Fibroblast of gingiva (primary cell): Measurements from ENCODE around the gene HSPA1A.

Source experiments
- DNase-seq: peaks from one replicate; pipeline ENCODE4 v3.0.0-alpha.2; 2011; ENCODE audit warnings: low read depth

The HSPA1A gene

DNA sequence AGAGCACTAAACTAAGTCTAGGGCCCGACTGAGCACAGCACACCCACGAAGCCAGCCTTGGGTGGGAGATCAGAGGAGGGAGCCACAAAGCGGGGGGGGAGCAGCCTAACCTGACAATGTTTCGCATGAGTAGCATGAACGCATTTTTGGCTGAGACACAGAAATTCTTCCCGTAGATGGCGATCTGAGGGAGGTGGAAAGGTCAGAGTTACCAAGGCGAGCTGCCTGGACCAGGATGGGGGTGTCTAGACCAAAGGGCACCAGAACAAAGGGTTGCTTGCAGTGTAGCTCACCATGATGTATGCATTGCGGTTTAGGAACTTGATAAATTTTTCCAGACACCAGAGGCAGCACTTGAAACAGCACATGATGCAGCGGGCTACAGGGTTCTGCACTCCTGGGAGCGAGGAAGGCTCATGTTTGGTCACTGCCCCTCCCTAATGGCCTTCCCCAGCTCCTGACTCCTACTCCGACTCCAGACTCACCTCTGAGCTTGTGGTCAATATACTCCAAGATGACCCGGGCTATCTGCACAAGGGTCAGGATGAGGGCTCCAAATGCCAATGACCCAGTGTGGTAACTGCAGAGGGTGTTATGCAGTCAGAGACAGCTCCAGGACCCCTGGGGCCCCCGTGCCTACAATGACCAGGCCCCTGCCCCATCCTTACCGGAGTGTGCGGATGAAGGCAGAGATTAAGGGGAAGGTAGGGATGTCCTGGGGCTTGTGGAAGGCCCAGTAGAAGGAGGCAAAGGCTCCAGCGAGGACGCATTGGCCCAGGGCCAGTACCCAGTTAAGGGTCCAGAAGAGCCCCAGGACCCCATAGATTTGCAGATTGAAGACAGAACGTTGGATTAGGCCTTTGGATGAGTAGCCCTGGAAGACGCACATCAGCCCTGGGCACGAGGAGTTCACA, 50.1 kb downstream of the HSPA1A start:
- DNase-seq = no peak
